Activated naive CD4-positive, alpha-beta T cell treated with anti-CD3 and anti-CD28 coated beads for 36 hours (primary cell): Measurements from ENCODE around the gene XAB2. TPM values are rescaled to one million over a fixed set of nuclear protein-coding genes. Genes with fewer than 3 reads are reported as not detected.
"Not testable (repeated sequence)": the region's sequence is repeated elsewhere in the genome, so short reads cannot be mapped to it uniquely, and the experiment has no call there.

Source experiments
- CTCF ChIA-PET: fragments of 350-600 bp; sonication (Branson Sonifier 250); formaldehyde crosslinking; loops from one replicate; lab custom pipeline; 2021; ENCODE audit warnings: antibody characterized with exemption; lab: Charles Lee
- DNase-seq: peaks from one replicate; pipeline ENCODE4 v3.0.0-alpha.2; 2020
- H3K27ac Mint-ChIP-seq: one replicate; pipeline ENCODE4 v1.8.0; 2021; ENCODE audit warnings: mild to moderate bottlenecking, mixed read lengths
- H3K27me3 Mint-ChIP-seq: one replicate; pipeline ENCODE4 v1.8.0; 2021; ENCODE audit warnings: low read depth, mixed read lengths
- H3K36me3 Mint-ChIP-seq: one replicate; pipeline ENCODE4 v1.8.0; 2021; ENCODE audit warnings: low read depth, mixed read lengths
- H3K4me1 Mint-ChIP-seq: one replicate; pipeline ENCODE4 v1.8.0; 2021; ENCODE audit warnings: low read depth, mixed read lengths
- H3K4me3 Mint-ChIP-seq: one replicate; pipeline ENCODE4 v1.8.0; 2021; ENCODE audit warnings: mild to moderate bottlenecking, moderate library complexity, mixed read lengths
- H3K9me3 Mint-ChIP-seq: one replicate; pipeline ENCODE4 v1.8.0; 2021; ENCODE audit warnings: mixed read lengths
- intact Hi-C: fragments of 100-400 bp; cut with micrococcal nuclease; formaldehyde crosslinking; loops from one replicate; pipeline ENCODE4 v1.15.1; 2023
- total RNA-seq, 2 experiments: library from RNA; stranded (reverse); gene quantifications; one replicate each; pipeline ENCODE4 v1.2.3, GENCODE V29; 2021

XAB2 gene
- total RNA-seq, 2 experiments from 2014 or later, result 60.0 to 60.4 TPM

GRCh38 chr19:7647156-7647555 lies 17.8 kb upstream of the XAB2 start:
- intact Hi-C loops, result no loop called here
- Mint-ChIP-seq H3K27me3 (no peaks in the 10 kb centered on the region), H3K4me1 (peaks cover 1% of the 10 kb centered on the region), H3K27ac (no peak overlapping the region), H3K36me3 (no peaks in the 10 kb centered on the region), H3K4me3 (no peak overlapping the region), H3K9me3 (no peaks in the 10 kb centered on the region)
- no peak for DNase-seq
- CTCF ChIA-PET, result no interaction called here

GRCh38 chr19:7646426-7646700 lies 17.0 kb upstream of the XAB2 start:
- no peaks in the 10 kb centered on the region for H3K4me1 Mint-ChIP-seq
- no peak overlapping the region for H3K27ac Mint-ChIP-seq
- intact Hi-C loops, result no loop called here
- no peak for DNase-seq
- H3K27me3 Mint-ChIP-seq, result no peaks in the 10 kb centered on the region
- H3K36me3 Mint-ChIP-seq, result no peaks in the 10 kb centered on the region
- CTCF ChIA-PET, result no interaction called here
- no peaks in the 10 kb centered on the region for H3K9me3 Mint-ChIP-seq
- H3K4me3 Mint-ChIP-seq, result no peak overlapping the region

GRCh38 chr19:7645656-7646425 lies 16.5 kb upstream of the XAB2 start:
- intact Hi-C loops, result no loop called here
- Mint-ChIP-seq H3K4me3 (no peak overlapping the region), H3K9me3 (no peaks in the 10 kb centered on the region), H3K4me1 (no peaks in the 10 kb centered on the region), H3K27me3 (no peaks in the 10 kb centered on the region), H3K36me3 (no peaks in the 10 kb centered on the region), H3K27ac (no peak overlapping the region)
- DNase-seq, result no peak
- CTCF ChIA-PET, result no interaction called here

GRCh38 chr19:7645163-7645562 lies 15.8 kb upstream of the XAB2 start:
- Mint-ChIP-seq H3K4me3 (no peak overlapping the region), H3K36me3 (peaks cover 3% of the 10 kb centered on the region), H3K9me3 (peaks cover 2% of the 10 kb centered on the region), H3K4me1 (peaks cover 1% of the 10 kb centered on the region), H3K27me3 (no peaks in the 10 kb centered on the region), H3K27ac (no peak overlapping the region)
- intact Hi-C loops, result no loop called here
- DNase-seq, result no peak
- CTCF ChIA-PET, result interaction anchor here (0.6 to 0.8 kb wide), 2 partner anchors 36 to 63 kb away, joined by 4 to 5 read pairs; partner anchors contain the start of gene TRAPPC5

- intact Hi-C loops, result no loop called here
- Mint-ChIP-seq H3K9me3 (peaks cover 6% of the 10 kb centered on the region), H3K27ac (no peak overlapping the region), H3K4me1 (peaks cover 8% of the 10 kb centered on the region), H3K27me3 (no peaks in the 10 kb centered on the region), H3K4me3 (no peak overlapping the region), H3K36me3 (peaks cover 10% of the 10 kb centered on the region)
- CTCF ChIA-PET, result interaction anchor here (0.6 to 0.9 kb wide), 3 partner anchors 36 to 63 kb away, joined by 4 to 5 read pairs (median 4); partner anchors contain the start of gene TRAPPC5
- no peak for DNase-seq
These were observed 15.2 kb upstream of the XAB2 start for GRCh38 chr19:7644550-7644877.

GRCh38 chr19:7643629-7644549 lies 14.5 kb upstream of the XAB2 start:
- H3K4me3 Mint-ChIP-seq, H3K27ac Mint-ChIP-seq, intact Hi-C loops, H3K27me3 Mint-ChIP-seq, H3K9me3 Mint-ChIP-seq: not testable (repeated sequence)
- DNase-seq, result peak; percentile 34
- CTCF ChIA-PET, result interaction anchor here (0.6 to 0.9 kb wide), 2 partner anchors 9 to 37 kb away, joined by 3 to 4 read pairs; partner anchors contain the start of gene TRAPPC5
- Mint-ChIP-seq H3K4me1 (peaks cover 12% of the 10 kb centered on the region), H3K36me3 (peaks cover 10% of the 10 kb centered on the region)

- Mint-ChIP-seq H3K27ac (no peak overlapping the region), H3K36me3 (peaks cover 10% of the 10 kb centered on the region), H3K27me3 (no peaks in the 10 kb centered on the region), H3K4me3 (no peak overlapping the region), H3K4me1 (peaks cover 17% of the 10 kb centered on the region), H3K9me3 (peaks cover 6% of the 10 kb centered on the region)
- intact Hi-C loops, result no loop called here
- CTCF ChIA-PET, result no interaction called here
- no peak for DNase-seq
These were observed 13.7 kb upstream of the XAB2 start for GRCh38 chr19:7643031-7643415.

GRCh38 chr19:7642295-7643030 lies 13.1 kb upstream of the XAB2 start:
- Mint-ChIP-seq H3K9me3 (peaks cover 6% of the 10 kb centered on the region), H3K36me3 (peaks cover 10% of the 10 kb centered on the region), H3K4me3 (no peak overlapping the region), H3K27me3 (no peaks in the 10 kb centered on the region), H3K4me1 (peaks cover 21% of the 10 kb centered on the region), H3K27ac (no peak overlapping the region)
- intact Hi-C loops, result no loop called here
- DNase-seq, result no peak
- CTCF ChIA-PET, result no interaction called here

GRCh38 chr19:7641290-7642276 lies 12.2 kb upstream of the XAB2 start:
- H3K9me3 Mint-ChIP-seq, result peaks cover 6% of the 10 kb centered on the region
- no peak for DNase-seq
- intact Hi-C loops, result no loop called here
- H3K27ac Mint-ChIP-seq, result no peak overlapping the region
- H3K27me3 Mint-ChIP-seq, result no peaks in the 10 kb centered on the region
- CTCF ChIA-PET, result interaction anchor here (1.2 kb wide), 2 partner anchors 11 to 39 kb away, joined by 3 to 6 read pairs; partner anchors contain the start of gene TRAPPC5
- H3K4me3 Mint-ChIP-seq, result no peak overlapping the region
- peaks cover 10% of the 10 kb centered on the region for H3K36me3 Mint-ChIP-seq
- H3K4me1 Mint-ChIP-seq, result peaks cover 23% of the 10 kb centered on the region

- CTCF ChIA-PET, result interaction anchor here (1.2 kb wide), 2 partner anchors 12 to 40 kb away, joined by 3 to 6 read pairs; partner anchors contain the start of gene TRAPPC5
- no peak for DNase-seq
- Mint-ChIP-seq H3K4me1 (peaks cover 28% of the 10 kb centered on the region), H3K27ac (no peak overlapping the region), H3K4me3 (no peak overlapping the region), H3K36me3 (peaks cover 10% of the 10 kb centered on the region), H3K27me3 (no peaks in the 10 kb centered on the region), H3K9me3 (peaks cover 6% of the 10 kb centered on the region)
- intact Hi-C loops, result no loop called here
These were observed 11.5 kb upstream of the XAB2 start for GRCh38 chr19:7640803-7641202.

- CTCF ChIA-PET, result no interaction called here
- no peak for DNase-seq
- no peak overlapping the region for H3K4me3 Mint-ChIP-seq
- no peak overlapping the region for H3K27ac Mint-ChIP-seq
- peaks cover 6% of the 10 kb centered on the region for H3K9me3 Mint-ChIP-seq
- peaks cover 10% of the 10 kb centered on the region for H3K36me3 Mint-ChIP-seq
- H3K27me3 Mint-ChIP-seq, result no peaks in the 10 kb centered on the region
- H3K4me1 Mint-ChIP-seq, result peaks cover 30% of the 10 kb centered on the region
- intact Hi-C loops, result no loop called here
These were observed 10.6 kb upstream of the XAB2 start for GRCh38 chr19:7639863-7640348.
